ENCODE measurements around the gene SCGB1A1. TPM values are rescaled to one million over a fixed set of nuclear protein-coding genes. Genes with fewer than 3 reads are reported as not detected.

SCGB1A1 gene
- total and polyA plus RNA-seq, 2 of the 13 experiments (the other 11 are each of a cell fraction or from before 2014, with no cell fraction given), result not detected

GRCh38 chr11:62390722-62391121 is 28.1 kb upstream of the SCGB1A1 start (continued):
- TF ChIP-seq RFX3 (CRISPR knock-in tag; IDR thresholded peaks at IDR 0.05) (no peak), LCORL (IDR thresholded peaks at IDR 0.05) (no peak), LCORL (CRISPR knock-in tag; IDR thresholded peaks at IDR 0.05) (no peak), RCOR2 (CRISPR knock-in tag; IDR thresholded peaks at IDR 0.05) (no peak)

GRCh38 chr11:62391642-62392425 is 27.0 kb upstream of the SCGB1A1 start:
- intact Hi-C loops (cut with micrococcal nuclease; ENCODE audit: unreplicated experiment) (loop anchor here (10.0 kb wide), 1 partner anchor 153 kb away; the partner anchor contains the start of gene AHNAK), in situ Hi-C loops (cut with HindIII; ENCODE audit: extremely low pct_ligation_motif_present, low pct_unique_long_range_greater_than_20kb) (loop anchor here (10.0 kb wide), 1 partner anchor 313 kb away; the partner anchor contains the start of genes BSCL2 and GNG3)
- ATAC-seq, result no peak
- Histone ChIP-seq H2AFZ (ENCODE audit: low read length) (no peak overlapping the region), H3K36me3 (replicated peaks in 1 of 2; ENCODE audit: control insufficient read depth in 1 of 2, insufficient read depth in 2 of 2, low read length in 2 of 2) (peaks cover 7% of the 10 kb centered on the region in 2 experiments; a peak in 4 of 5 replicates), H3K4me2 (ENCODE audit: low read depth, low read length) (no peak overlapping the region), H3K27me3 (ENCODE audit: control insufficient read depth in 1 of 2, insufficient read depth in 2 of 2, low read length in 2 of 2) (no peaks in the 10 kb centered on the region), H3K9ac (ENCODE audit: insufficient read depth, low read depth, low read length) (no peak overlapping the region), H3K27ac (ENCODE audit: extremely low read length, insufficient read depth, low read length) (no peak overlapping the region), H3K4me3 (replicated peaks in 1 of 3; ENCODE audit: insufficient read depth in 1 of 3, low read depth in 2 of 3, low read length in 3 of 3) (no peak overlapping the region), H3K9me3 (ENCODE audit: low read length) (no peaks in the 10 kb centered on the region), H4K20me1 (ENCODE audit: insufficient read depth, low read length) (no peaks in the 10 kb centered on the region), H3K4me1 (ENCODE audit: insufficient read depth, low read length) (no peaks in the 10 kb centered on the region; the same call in 1 of the 2 replicates), H3K79me2 (ENCODE audit: insufficient read depth, low read length) (no peaks in the 10 kb centered on the region)
- no peak for FAIRE-seq
- no peak for DNase-seq (ENCODE audit: low spot score)
- BruUV-seq (replicated peaks), result no TSS peak
- whole genome bisulfite sequencing (ENCODE audit: low lambda C conversion rate), result 90% methylated on average over 16 of the region's 16 CpGs
- CTCF ChIA-PET (ENCODE audit: low intra/inter-chr PET ratio, low total read pairs), result no interaction called here
- POLR2A ChIA-PET, result no interaction called here
- no peak for TF ChIP-seq BHLHE40 (IDR thresholded peaks at IDR 0.05; ENCODE audit: low read length)
- TF ChIP-seq HNRNPUL1 (IDR thresholded peaks at IDR 0.05; ENCODE audit: low read depth, low read length), result no peak
- no peak for TF ChIP-seq ZNF318 (CRISPR knock-in tag; IDR thresholded peaks at IDR 0.05)
